ENCODE data around the gene SYT8. TPM values are rescaled to one million over a fixed set of nuclear protein-coding genes. Genes with fewer than 3 reads are reported as not detected.
"Not testable (repeated sequence)": the region's sequence is repeated elsewhere in the genome, so short reads cannot be mapped to it uniquely, and the experiment has no call there.

Gene SYT8
- total and polyA plus RNA-seq, 2 experiments from 2014 or later: not detected

DNA sequence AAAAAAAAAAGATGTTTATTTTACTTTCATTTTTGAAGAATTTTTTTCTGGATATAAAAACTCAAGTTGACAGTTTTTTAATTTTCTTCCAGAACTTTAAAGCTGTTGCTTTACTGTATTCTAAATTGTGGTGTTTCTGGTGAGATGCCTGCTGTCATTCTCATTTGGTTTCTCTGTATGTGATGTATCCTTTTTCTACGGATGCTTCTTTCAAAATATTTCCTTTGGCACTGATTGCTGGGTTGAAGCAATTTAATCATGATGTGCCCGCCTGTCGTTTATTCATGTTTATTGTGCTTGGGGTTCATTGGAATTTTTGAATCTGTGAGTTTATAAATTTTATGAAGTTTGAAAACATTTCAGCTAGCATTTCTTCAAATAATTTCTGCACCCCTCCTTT lies 41.7 kb upstream of the SYT8 start:
- no peak overlapping the region for H3K27ac ChIP-seq
- H3K4me3 ChIP-seq: no peak overlapping the region
- peaks cover 11% of the 10 kb centered on the region for H3K27me3 ChIP-seq
- H3K9me3 ChIP-seq (ENCODE audit: low read depth): no peaks in the 10 kb centered on the region
- no peaks in the 10 kb centered on the region for H3K36me3 ChIP-seq
- H3K4me1 ChIP-seq (ENCODE audit: low read depth): no peaks in the 10 kb centered on the region
- no peak for TF ChIP-seq CTCF (IDR thresholded peaks at IDR 0.05; ENCODE audit: low read depth, low read length)
- no peak for DNase-seq (ENCODE audit: low read depth in 1 of 2, low spot score in 1 of 2)

GRCh38 chr11:1796413-1797011 lies 38.3 kb upstream of the SYT8 start:
- Histone ChIP-seq H3K4me3 (no peak overlapping the region), H3K27me3 (peaks cover 4% of the 10 kb centered on the region), H3K27ac (no peak overlapping the region), H3K4me1 (ENCODE audit: low read depth) (no peaks in the 10 kb centered on the region), H3K36me3 (no peaks in the 10 kb centered on the region), H3K9me3 (ENCODE audit: low read depth) (no peaks in the 10 kb centered on the region)
- no peak for DNase-seq (ENCODE audit: low read depth in 1 of 2, low spot score in 1 of 2)
- TF ChIP-seq CTCF (IDR thresholded peaks at IDR 0.05; ENCODE audit: low read depth, low read length): no peak

DNA sequence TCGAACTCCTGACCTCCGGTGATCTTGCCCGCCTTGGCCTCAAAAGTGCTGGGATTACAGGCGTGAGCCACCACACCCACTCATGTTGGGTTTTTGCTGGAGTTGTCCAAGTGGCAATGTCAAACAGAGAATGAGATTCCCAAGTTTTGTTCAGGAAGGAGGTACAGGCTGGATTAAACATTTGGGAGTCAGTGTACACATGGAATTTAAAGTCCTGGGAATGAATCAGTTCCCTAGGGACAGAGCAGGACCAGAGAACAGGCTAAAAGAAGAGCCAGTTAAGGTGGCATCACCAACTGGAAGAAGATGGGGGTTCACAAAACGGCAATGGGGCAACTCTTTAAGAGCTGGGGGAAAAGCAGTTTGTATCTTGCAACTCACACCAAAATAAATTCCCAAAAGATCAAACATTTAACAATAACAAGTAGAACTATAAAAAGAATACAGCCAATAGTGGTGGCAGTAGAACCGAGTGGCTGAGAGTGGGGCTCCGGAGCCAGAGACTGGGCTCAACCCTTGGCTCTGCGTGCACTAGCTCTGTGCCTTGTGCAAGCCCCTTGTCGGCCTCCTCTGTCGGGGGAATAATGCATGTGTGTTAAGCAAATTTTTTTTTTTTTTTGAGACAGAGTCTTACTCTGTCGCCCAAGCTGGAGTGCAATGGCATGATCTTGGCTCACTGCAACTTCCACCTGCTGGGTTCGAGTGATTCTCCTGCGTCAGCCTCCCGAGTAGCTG lies 37.2 kb upstream of the SYT8 start:
- Histone ChIP-seq H3K4me3 (no peak overlapping the region), H3K36me3 (no peaks in the 10 kb centered on the region), H3K27ac (no peak overlapping the region), H3K9me3 (ENCODE audit: low read depth) (no peaks in the 10 kb centered on the region), H3K27me3 (peaks cover 4% of the 10 kb centered on the region), H3K4me1 (ENCODE audit: low read depth) (no peaks in the 10 kb centered on the region)
- TF ChIP-seq CTCF (IDR thresholded peaks at IDR 0.05; ENCODE audit: low read depth, low read length): no peak
- DNase-seq (ENCODE audit: low read depth in 1 of 2, low spot score in 1 of 2): no peak

DNA sequence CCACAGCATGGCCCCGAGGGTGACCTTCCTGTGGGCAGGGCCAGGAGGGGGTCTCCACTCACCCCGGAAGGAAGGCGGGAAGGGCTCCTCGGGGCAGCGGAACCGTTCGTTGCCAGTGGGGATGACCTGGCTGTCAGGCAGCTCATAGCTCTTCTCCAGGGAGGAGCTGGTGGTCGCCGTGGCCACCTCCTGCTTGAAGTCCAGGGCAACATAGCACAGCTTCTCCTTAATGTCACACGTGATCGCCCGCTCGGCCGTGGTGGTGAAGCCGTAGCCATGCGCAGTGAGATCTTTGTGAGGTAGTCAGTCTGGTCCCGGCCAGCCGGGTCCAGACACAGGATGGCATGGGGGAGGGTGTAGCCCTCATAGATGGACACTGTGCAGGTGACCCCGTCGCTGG lies 31.5 kb upstream of the SYT8 start:
- Histone ChIP-seq H3K4me1 (ENCODE audit: low read depth) (peaks cover 6% of the 10 kb centered on the region), H3K27ac (no peak overlapping the region), H3K27me3 (no peaks in the 10 kb centered on the region), H3K36me3 (no peaks in the 10 kb centered on the region), H3K4me3 (no peak overlapping the region), H3K9me3 (ENCODE audit: low read depth) (no peaks in the 10 kb centered on the region)
- DNase-seq (ENCODE audit: low read depth in 1 of 2, low spot score in 1 of 2): no peak
- TF ChIP-seq CTCF (IDR thresholded peaks at IDR 0.05; ENCODE audit: low read depth, low read length): no peak

DNA sequence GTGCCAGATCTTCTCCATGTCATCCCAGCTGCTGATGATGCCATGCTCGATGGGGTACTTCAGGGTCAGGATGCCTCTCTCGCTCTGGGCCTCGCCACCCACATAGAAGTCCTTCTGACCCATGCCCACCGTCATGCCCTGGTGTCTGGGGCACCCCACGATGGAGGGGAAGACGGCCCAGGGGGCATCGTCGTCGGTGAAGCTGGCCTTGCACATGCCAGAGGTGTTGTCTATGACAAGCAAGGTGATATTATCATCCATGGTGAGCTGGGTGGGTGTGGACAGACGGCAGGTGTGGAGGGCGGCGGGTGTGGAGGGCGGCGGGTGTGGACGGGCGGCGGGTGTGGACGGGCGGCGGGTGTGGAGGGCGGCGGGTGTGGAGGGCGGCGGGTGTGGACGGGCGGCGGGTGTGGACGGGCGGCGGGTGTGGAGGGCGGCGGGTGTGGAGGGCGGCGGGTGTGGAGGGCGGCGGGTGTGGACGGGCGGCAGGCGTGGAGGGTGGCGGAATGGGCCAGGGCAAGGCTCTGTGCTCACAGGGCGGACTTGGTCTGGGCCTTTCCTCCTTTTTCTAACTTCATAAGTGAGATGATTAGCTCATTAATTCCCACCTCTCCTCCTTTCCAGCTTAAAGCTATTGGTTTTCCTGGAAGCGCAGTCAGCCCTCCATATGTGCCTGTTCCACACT lies 30.8 kb upstream of the SYT8 start:
- not testable (repeated sequence) for H3K36me3 ChIP-seq; DNase-seq (ENCODE audit: low read depth in 1 of 2, low spot score in 1 of 2); H3K4me1 ChIP-seq (ENCODE audit: low read depth); H3K4me3 ChIP-seq; H3K27ac ChIP-seq; H3K9me3 ChIP-seq (ENCODE audit: low read depth); H3K27me3 ChIP-seq

- no peak for TF ChIP-seq CTCF (IDR thresholded peaks at IDR 0.05; ENCODE audit: low read depth, low read length)
Measured at GRCh38 chr11:1805525-1805924, 29.3 kb upstream of the SYT8 start.

More at GRCh38 chr11:1805525-1805924, 29.3 kb upstream of the SYT8 start:
- Histone ChIP-seq H3K4me3 (no peak overlapping the region), H3K9me3 (ENCODE audit: low read depth) (no peaks in the 10 kb centered on the region), H3K36me3 (no peaks in the 10 kb centered on the region), H3K27me3 (no peaks in the 10 kb centered on the region), H3K27ac (no peak overlapping the region), H3K4me1 (ENCODE audit: low read depth) (peaks cover 6% of the 10 kb centered on the region)
- DNase-seq (ENCODE audit: low read depth in 1 of 2, low spot score in 1 of 2): no peak

Measured in cardiac muscle cell (in vitro differentiated cells and primary cell).